ENCODE measurements around the gene RPS26. TPM values are rescaled to one million over a fixed set of nuclear protein-coding genes. Genes with fewer than 3 reads are reported as not detected.

Gene RPS26
- total RNA-seq, 1 donor = 1,312 TPM

- H3K4me3 ChIP-seq (ENCODE audit: low read length) = no peak overlapping the region
- H3K4me1 ChIP-seq (ENCODE audit: insufficient read depth, low read length) = peaks cover 21% of the 10 kb centered on the region
- H3K27me3 ChIP-seq (ENCODE audit: insufficient read depth, low read length) = peaks cover 21% of the 10 kb centered on the region
- no peaks in the 10 kb centered on the region for H3K9me3 ChIP-seq (ENCODE audit: low read depth, low read length)
These were observed 38.9 kb downstream of the RPS26 start for GRCh38 chr12:56080556-56081138.

GRCh38 chr12:56081393-56082347, 40.0 kb downstream of the RPS26 start:
- H3K4me1 ChIP-seq (ENCODE audit: insufficient read depth, low read length) = peaks cover 21% of the 10 kb centered on the region
- H3K4me3 ChIP-seq (ENCODE audit: low read length) = no peak overlapping the region
- peaks cover 21% of the 10 kb centered on the region for H3K27me3 ChIP-seq (ENCODE audit: insufficient read depth, low read length)
- H3K9me3 ChIP-seq (ENCODE audit: low read depth, low read length) = no peaks in the 10 kb centered on the region

GRCh38 chr12:56082382-56082781, 40.7 kb downstream of the RPS26 start:
- Histone ChIP-seq H3K27me3 (ENCODE audit: insufficient read depth, low read length) (peaks cover 21% of the 10 kb centered on the region), H3K9me3 (ENCODE audit: low read depth, low read length) (no peaks in the 10 kb centered on the region)

GRCh38 chr12:56082967-56083366, 41.2 kb downstream of the RPS26 start:
- Histone ChIP-seq H3K4me3 (ENCODE audit: low read length) (no peak overlapping the region), H3K4me1 (ENCODE audit: insufficient read depth, low read length) (peaks cover 21% of the 10 kb centered on the region), H3K27me3 (ENCODE audit: insufficient read depth, low read length) (peaks cover 21% of the 10 kb centered on the region), H3K9me3 (ENCODE audit: low read depth, low read length) (no peaks in the 10 kb centered on the region)

More at GRCh38 chr12:56082382-56082781, 40.7 kb downstream of the RPS26 start:
- Histone ChIP-seq H3K4me1 (ENCODE audit: insufficient read depth, low read length) (peaks cover 21% of the 10 kb centered on the region), H3K4me3 (ENCODE audit: low read length) (no peak overlapping the region)

- Histone ChIP-seq H3K4me1 (ENCODE audit: insufficient read depth, low read length) (peaks cover 7% of the 10 kb centered on the region), H3K9me3 (ENCODE audit: low read depth, low read length) (no peaks in the 10 kb centered on the region), H3K27me3 (ENCODE audit: insufficient read depth, low read length) (peaks cover 20% of the 10 kb centered on the region), H3K4me3 (ENCODE audit: low read length) (no peak overlapping the region)
These were observed 43.3 kb downstream of the RPS26 start for GRCh38 chr12:56084958-56085543.

GRCh38 chr12:56086096-56086495, 44.4 kb downstream of the RPS26 start:
- no peaks in the 10 kb centered on the region for H3K9me3 ChIP-seq (ENCODE audit: low read depth, low read length)
- peaks cover 9% of the 10 kb centered on the region for H3K27me3 ChIP-seq (ENCODE audit: insufficient read depth, low read length)
- H3K4me1 ChIP-seq (ENCODE audit: insufficient read depth, low read length) = no peaks in the 10 kb centered on the region
- H3K4me3 ChIP-seq (ENCODE audit: low read length) = no peak overlapping the region

- Histone ChIP-seq H3K4me3 (ENCODE audit: low read length) (no peak overlapping the region), H3K9me3 (ENCODE audit: low read depth, low read length) (no peaks in the 10 kb centered on the region), H3K27me3 (ENCODE audit: insufficient read depth, low read length) (peaks cover 5% of the 10 kb centered on the region), H3K4me1 (ENCODE audit: insufficient read depth, low read length) (no peaks in the 10 kb centered on the region)
These were observed 44.9 kb downstream of the RPS26 start for GRCh38 chr12:56086608-56087007.

GRCh38 chr12:56087220-56087619, 45.5 kb downstream of the RPS26 start:
- Histone ChIP-seq H3K27me3 (ENCODE audit: insufficient read depth, low read length) (peaks cover 4% of the 10 kb centered on the region), H3K9me3 (ENCODE audit: low read depth, low read length) (no peaks in the 10 kb centered on the region), H3K4me3 (ENCODE audit: low read length) (no peak overlapping the region), H3K4me1 (ENCODE audit: insufficient read depth, low read length) (no peaks in the 10 kb centered on the region)

Other genes starting within 250 kb of the RPS26 start
- 59.7 TPM for gene SARNP, start 224.2 kb upstream of the RPS26 start, total RNA-seq
- gene ORMDL2, start 223.9 kb upstream of the RPS26 start, total RNA-seq = 6.8 TPM
- 23.5 TPM for gene DNAJC14, start 212.3 kb upstream of the RPS26 start, total RNA-seq
- 4.2 TPM for gene MMP19, start 199.0 kb upstream of the RPS26 start, total RNA-seq
- gene PYM1, start 114.0 kb upstream of the RPS26 start, total RNA-seq = 21.2 TPM
- gene DGKA, start 110.8 kb upstream of the RPS26 start, total RNA-seq = 329 TPM
- not detected for gene PMEL, start 75.9 kb upstream of the RPS26 start, total RNA-seq
- gene CDK2, start 75.1 kb upstream of the RPS26 start, total RNA-seq = 6.9 TPM
- gene RAB5B, start 67.8 kb upstream of the RPS26 start, total RNA-seq = 25.1 TPM
- 2.4 TPM for gene SUOX, start 44.6 kb upstream of the RPS26 start, total RNA-seq
- gene IKZF4, start 20.9 kb upstream of the RPS26 start, total RNA-seq = 1.3 TPM
- 1.4 TPM for gene ERBB3, start 38.2 kb downstream of the RPS26 start, total RNA-seq
- gene PA2G4, start 62.6 kb downstream of the RPS26 start, total RNA-seq = 103 TPM
- gene RPL41, start 74.7 kb downstream of the RPS26 start, total RNA-seq = 5,493 TPM
- 8.6 TPM for gene ZC3H10, start 76.3 kb downstream of the RPS26 start, total RNA-seq
- 62.1 TPM for gene ESYT1, start 86.3 kb downstream of the RPS26 start, total RNA-seq
- gene MYL6B, start 110.7 kb downstream of the RPS26 start, total RNA-seq = 2.1 TPM
- gene MYL6, start 116.4 kb downstream of the RPS26 start, total RNA-seq = 729 TPM
- 61.1 TPM for gene SMARCC2, start 147.6 kb downstream of the RPS26 start, total RNA-seq
- 34.3 TPM for gene RNF41, start 180.0 kb downstream of the RPS26 start, total RNA-seq
- 8.9 TPM for gene NABP2, start 182.4 kb downstream of the RPS26 start, total RNA-seq
- gene SLC39A5, start 188.1 kb downstream of the RPS26 start, total RNA-seq = not detected
- gene ANKRD52, start 216.5 kb downstream of the RPS26 start, total RNA-seq = 8.4 TPM
- 14.8 TPM for gene COQ10A, start 225.0 kb downstream of the RPS26 start, total RNA-seq